Testis (tissue), 3 donors: ENCODE data around the gene DCTN1. TPM values are rescaled to one million over a fixed set of nuclear protein-coding genes. Genes with fewer than 3 reads are reported as not detected.

ENCODE experiments used
- DNase-seq: peaks from one replicate; pipeline ENCODE4 v3.0.0-alpha.2; 2019
- H3K27ac ChIP-seq, 2 donors: fragments of 200-600 bp; sonication (generic); one replicate each; pipeline ENCODE4 v1.5.1; 2019
- H3K27me3 ChIP-seq: fragments of 200-600 bp; sonication (generic); one replicate; pipeline ENCODE4 v1.5.1; 2019
- H3K36me3 ChIP-seq: fragments of 200-600 bp; sonication (generic); one replicate; pipeline ENCODE4 v1.5.1; 2017; ENCODE audit warnings: low read depth; ENCODE audit errors: missing control alignments
- H3K4me1 ChIP-seq: fragments of 200-600 bp; sonication (generic); one replicate; pipeline ENCODE4 v1.5.1; 2019
- H3K4me3 ChIP-seq, 2 donors: fragments of 200-600 bp; sonication (generic); one replicate each; pipeline ENCODE4 v1.5.1; 2017 to 2019
- H3K9me3 ChIP-seq: fragments of 200-600 bp; sonication (generic); one replicate; pipeline ENCODE4 v1.5.1; 2017
- POLR2A ChIP-seq: fragments of 450-650 bp; IDR thresholded peaks from one replicate; pipeline ENCODE4 v1.6.1; 2017; ENCODE audit warnings: antibody characterized with exemption, mild to moderate bottlenecking, moderate library complexity
- WGBS, 2 donors: methylation state at CpG; one replicate each; pipeline ENCODE4 v1.1.5; 2018; 5-methylcytosine and 5-hydroxymethylcytosine counted together
- intact Hi-C: fragments of 100-400 bp; cut with DNase I; formaldehyde crosslinking; loops from one replicate; pipeline ENCODE4 v1.15.1; 2023; ENCODE audit warnings: low total_unique reads
- polyA plus RNA-seq: library from polyadenylated mRNA; stranded (reverse); fragments of 350-450 nt; fragmentation: Illumina TruSeq; extraction: RNeasy Lipid Tissue Mini Kit (QIAGEN cat#74804); gene quantifications from one replicate; pipeline ENCODE4 v1.2.3, GENCODE V29; 2014; ENCODE audit warnings: low read depth, low replicate concordance; ENCODE audit not compliant: insufficient read depth
- total RNA-seq, 2 donors: library from RNA; depleted of rRNA; stranded (reverse); fragments of >200 nt; gene quantifications; one replicate each; pipeline ENCODE4 v1.2.3, GENCODE V29; 2016
- TF ChIP-seq, protein P1 (sequence below), 3 experiments: fragments of 450-650 bp in 2 of 3; fragments of 200-600 bp in 1 of 3; sonication (generic) in 1 of 3; IDR thresholded peaks; one replicate each; pipeline ENCODE4 v1.5.1; 2016 to 2019; ENCODE audit warnings: antibody characterized with exemption in 3 of 3, mild to moderate bottlenecking in 2 of 3, moderate library complexity in 1 of 3

Gene DCTN1
- total and polyA plus RNA-seq, 3 donors from 2014 or later, result 277 to 403 (median 321) TPM

DNA sequence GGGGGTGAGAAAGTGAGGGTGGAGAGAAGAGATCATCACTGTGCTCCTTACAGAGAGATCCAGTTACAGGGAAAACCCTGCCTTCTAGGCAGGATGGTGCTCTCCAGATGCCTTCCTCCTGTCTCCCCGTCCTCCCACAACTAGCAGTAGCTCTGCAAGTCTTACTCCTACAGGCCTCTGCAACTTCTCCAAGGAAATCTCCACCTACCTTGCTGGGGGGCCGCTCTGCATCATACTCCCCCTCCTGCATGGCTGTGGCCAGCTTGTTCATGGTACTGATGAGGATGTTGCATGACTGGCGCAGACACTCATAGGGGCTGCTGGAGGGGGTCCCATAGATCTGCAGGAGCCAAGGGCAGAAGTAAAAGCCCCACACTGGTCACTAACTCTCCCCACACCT lies 14.1 kb downstream of the DCTN1 start:
- 76 to 84% methylated on average over 3 of the region's 3 CpGs for WGBS, 2 donors
- Histone ChIP-seq H3K27ac (no peak overlapping the region), H3K27me3 (no peaks in the 10 kb centered on the region), H3K4me3 (no peak overlapping the region), H3K36me3 (peaks cover 7% of the 10 kb centered on the region), H3K4me1 (peaks cover 23% of the 10 kb centered on the region), H3K9me3 (no peaks in the 10 kb centered on the region)
- no peak for DNase-seq
- TF ChIP-seq, protein P1, sequence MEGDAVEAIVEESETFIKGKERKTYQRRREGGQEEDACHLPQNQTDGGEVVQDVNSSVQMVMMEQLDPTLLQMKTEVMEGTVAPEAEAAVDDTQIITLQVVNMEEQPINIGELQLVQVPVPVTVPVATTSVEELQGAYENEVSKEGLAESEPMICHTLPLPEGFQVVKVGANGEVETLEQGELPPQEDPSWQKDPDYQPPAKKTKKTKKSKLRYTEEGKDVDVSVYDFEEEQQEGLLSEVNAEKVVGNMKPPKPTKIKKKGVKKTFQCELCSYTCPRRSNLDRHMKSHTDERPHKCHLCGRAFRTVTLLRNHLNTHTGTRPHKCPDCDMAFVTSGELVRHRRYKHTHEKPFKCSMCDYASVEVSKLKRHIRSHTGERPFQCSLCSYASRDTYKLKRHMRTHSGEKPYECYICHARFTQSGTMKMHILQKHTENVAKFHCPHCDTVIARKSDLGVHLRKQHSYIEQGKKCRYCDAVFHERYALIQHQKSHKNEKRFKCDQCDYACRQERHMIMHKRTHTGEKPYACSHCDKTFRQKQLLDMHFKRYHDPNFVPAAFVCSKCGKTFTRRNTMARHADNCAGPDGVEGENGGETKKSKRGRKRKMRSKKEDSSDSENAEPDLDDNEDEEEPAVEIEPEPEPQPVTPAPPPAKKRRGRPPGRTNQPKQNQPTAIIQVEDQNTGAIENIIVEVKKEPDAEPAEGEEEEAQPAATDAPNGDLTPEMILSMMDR (IDR thresholded peaks at IDR 0.05), result no peak
- TF ChIP-seq POLR2A, result no peak
- intact Hi-C loops, result no loop called here

DNA sequence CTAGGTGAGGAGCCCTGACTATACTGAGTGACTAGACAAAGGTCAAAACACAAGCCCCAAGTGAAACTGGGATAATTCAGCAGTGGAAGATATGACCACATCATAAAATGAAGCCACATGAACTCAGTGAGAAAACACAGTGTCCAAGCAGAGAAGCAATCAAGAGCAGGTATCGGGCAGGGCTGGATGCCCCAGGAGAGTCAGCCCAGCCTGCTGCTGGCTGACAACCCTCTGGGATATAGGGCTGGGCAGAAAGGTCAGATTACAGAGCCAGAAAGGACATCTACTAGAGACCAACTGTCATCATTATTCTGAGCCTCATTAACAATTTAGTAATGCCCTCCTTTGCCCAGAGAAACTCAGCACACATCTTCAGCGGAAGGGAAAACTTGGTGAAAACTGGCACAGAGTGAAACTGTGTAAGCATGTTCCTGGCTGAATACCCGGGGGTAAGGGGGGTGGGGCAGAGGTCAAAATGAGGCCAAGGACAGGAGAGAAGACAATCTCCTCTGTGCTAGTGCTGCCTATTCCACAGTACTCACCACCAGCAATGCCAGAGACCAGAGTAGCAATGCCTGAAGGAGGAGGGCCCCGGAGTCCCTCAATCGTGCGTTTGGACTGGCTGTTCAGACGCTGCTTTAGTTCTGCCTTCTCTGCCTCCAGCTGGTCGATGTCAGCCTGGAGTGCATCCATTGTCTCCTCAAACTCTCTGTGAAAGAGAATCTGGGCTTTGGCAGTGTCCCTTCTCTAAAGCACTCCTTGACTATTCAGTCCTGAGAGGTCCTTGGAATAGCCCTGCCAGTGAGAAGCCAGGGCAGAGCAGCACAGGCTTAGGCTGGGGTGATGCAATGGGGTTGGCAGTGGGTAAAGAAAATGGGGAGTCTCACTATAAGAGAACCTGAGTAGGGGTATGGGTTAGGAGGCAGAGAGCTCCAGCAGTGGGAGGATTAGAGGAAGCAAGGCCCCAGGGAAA lies 15.3 kb downstream of the DCTN1 start:
- TF ChIP-seq, protein P1 (IDR thresholded peaks at IDR 0.05), result no peak
- TF ChIP-seq POLR2A, result no peak
- intact Hi-C loops, result no loop called here
- peak overlapping the region in 1 of 2 donors; percentile 9 for H3K27ac ChIP-seq
- H3K4me1 ChIP-seq, result peaks cover 23% of the 10 kb centered on the region
- no peaks in the 10 kb centered on the region for H3K9me3 ChIP-seq
- peaks cover 3% of the 10 kb centered on the region for H3K36me3 ChIP-seq
- H3K27me3 ChIP-seq, result no peaks in the 10 kb centered on the region
- no peak overlapping the region for H3K4me3 ChIP-seq
- DNase-seq, result peak; percentile 58
- whole genome bisulfite sequencing, 2 donors, result 41 to 74% methylated on average over 8 of the region's 8 CpGs

DNA sequence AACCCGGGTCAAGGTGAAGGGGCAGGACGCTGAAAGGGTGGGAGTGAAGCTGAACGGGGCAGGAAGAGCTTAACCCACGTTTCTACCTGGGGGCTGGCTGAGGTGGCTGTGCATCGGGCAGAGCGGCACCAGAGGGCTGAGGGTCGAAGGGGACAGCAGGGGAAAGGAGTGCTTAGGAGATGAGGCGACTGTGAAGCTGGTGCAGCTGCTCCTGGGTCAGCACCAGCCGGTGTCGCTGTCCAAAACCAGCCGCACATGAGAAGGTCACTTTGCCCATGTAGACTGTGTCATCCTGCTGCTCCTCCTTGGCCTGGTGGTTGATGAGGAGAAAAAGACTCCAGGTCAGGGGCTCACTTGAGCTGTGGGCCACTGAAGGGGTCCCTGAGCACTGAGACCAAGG lies 18.8 kb downstream of the DCTN1 start:
- WGBS, 2 donors, result 79 to 81% methylated on average over 11 of the region's 11 CpGs
- DNase-seq, result no peak
- intact Hi-C loops, result no loop called here
- H3K27ac ChIP-seq, result no peak overlapping the region
- H3K9me3 ChIP-seq, result no peaks in the 10 kb centered on the region
- H3K4me3 ChIP-seq, result no peak overlapping the region
- peaks cover 19% of the 10 kb centered on the region for H3K4me1 ChIP-seq
- TF ChIP-seq, protein P1 (IDR thresholded peaks at IDR 0.05), result no peak
- no peak for TF ChIP-seq POLR2A
- H3K27me3 ChIP-seq, result no peaks in the 10 kb centered on the region
- H3K36me3 ChIP-seq, result no peaks in the 10 kb centered on the region

DNA sequence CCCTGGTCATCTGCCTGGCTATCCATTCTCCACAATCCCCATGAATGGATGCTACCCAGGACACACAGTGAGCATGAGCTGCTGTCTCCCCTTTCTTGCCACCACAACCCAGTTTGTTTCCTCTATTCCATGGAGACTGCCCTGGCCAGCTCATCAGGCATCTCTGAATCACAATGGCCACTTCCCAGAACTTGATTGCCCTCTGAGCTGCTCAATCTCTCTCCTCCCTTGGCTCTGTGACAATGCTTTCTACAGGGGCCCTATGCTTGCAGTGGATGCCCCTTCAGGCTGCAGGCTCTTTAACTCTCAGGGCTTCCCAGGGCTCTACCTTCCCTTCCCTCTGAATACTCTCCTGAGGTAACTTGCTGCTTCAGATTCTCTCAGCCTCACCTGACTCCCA lies 22.5 kb downstream of the DCTN1 start:
- Histone ChIP-seq H3K4me3 (no peak overlapping the region), H3K27ac (no peak overlapping the region), H3K9me3 (no peaks in the 10 kb centered on the region), H3K27me3 (no peaks in the 10 kb centered on the region), H3K4me1 (no peaks in the 10 kb centered on the region), H3K36me3 (no peaks in the 10 kb centered on the region)
- DNase-seq, result no peak
- no peak for TF ChIP-seq POLR2A
- TF ChIP-seq, protein P1 (IDR thresholded peaks at IDR 0.05), result no peak
- intact Hi-C loops, result no loop called here

DNA sequence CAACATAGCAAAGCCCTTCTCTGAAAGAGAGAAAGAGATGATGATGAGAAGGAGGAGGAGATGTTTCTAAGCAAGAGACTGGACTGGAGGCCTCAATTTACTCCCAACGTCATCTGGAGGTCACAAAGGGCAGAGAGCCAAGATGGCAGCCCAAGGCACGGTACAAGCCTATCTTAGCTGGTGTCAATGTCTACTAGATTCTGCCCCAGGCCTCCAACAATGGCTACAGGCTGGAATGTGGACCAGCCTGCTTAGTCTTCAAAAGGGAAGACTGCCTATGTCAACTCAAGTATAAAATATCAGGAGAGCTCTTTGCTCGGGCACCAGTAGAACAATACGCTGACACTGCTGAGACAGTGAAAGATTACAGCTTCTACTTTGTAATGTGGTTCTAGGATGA lies 30.2 kb downstream of the DCTN1 start:
- DNase-seq, result no peak
- peak overlapping the region in 1 of 2 donors; percentile 4 for H3K27ac ChIP-seq
- WGBS, 2 donors, result 86 to 92% methylated on average over 3 to 4 of the region's 4 CpGs
- no peaks in the 10 kb centered on the region for H3K27me3 ChIP-seq
- no peaks in the 10 kb centered on the region for H3K9me3 ChIP-seq
- peaks cover 15% of the 10 kb centered on the region for H3K4me1 ChIP-seq
- no peak overlapping the region for H3K4me3 ChIP-seq
- intact Hi-C loops, result no loop called here
- no peak for TF ChIP-seq POLR2A
- TF ChIP-seq, protein P1 (IDR thresholded peaks at IDR 0.05), result no peak
- H3K36me3 ChIP-seq, result no peaks in the 10 kb centered on the region
